NT2/D1 (cell line): ENCODE results near the gene ANKRD34C.
A peak's percentile ranks its signal among the peaks of the same experiment; 100 is the strongest.

Experiments
- DNase-seq: peaks from one replicate; pipeline ENCODE4 v3.0.0-alpha.2; 2011; ENCODE audit warnings: low read depth, low spot score
- H3K27me3 ChIP-seq: 2 replicates; pipeline ENCODE4 v1.6.0; 2011; ENCODE audit warnings: mild to moderate bottlenecking; ENCODE audit not compliant: insufficient read length, insufficient read depth
- H3K36me3 ChIP-seq: 2 replicates; pipeline ENCODE4 v1.6.1; 2011; ENCODE audit warnings: mild to moderate bottlenecking, low read length, mixed read lengths; ENCODE audit not compliant: insufficient read depth, insufficient read length
- H3K4me1 ChIP-seq: 2 replicates; pipeline ENCODE4 v1.5.1; 2011; ENCODE audit not compliant: insufficient read depth, insufficient read length
- H3K4me3 ChIP-seq: 2 replicates; pipeline ENCODE4 v1.5.1; 2011; ENCODE audit warnings: low read depth; ENCODE audit not compliant: insufficient read length
- H3K9ac ChIP-seq: 2 replicates; pipeline ENCODE4 v1.6.0; 2011; ENCODE audit warnings: low read depth; ENCODE audit not compliant: insufficient read length
- H3K9me3 ChIP-seq: 2 replicates; pipeline ENCODE4 v1.5.1; 2011; ENCODE audit warnings: mild to moderate bottlenecking, low read length; ENCODE audit not compliant: insufficient read depth
- SUZ12 ChIP-seq: IDR thresholded peaks from 2 replicates; pipeline ENCODE4 v1.6.1; 2011; ENCODE audit not compliant: insufficient read length, insufficient read depth; ENCODE audit errors: extremely low read depth
- YY1 ChIP-seq: IDR thresholded peaks from 2 replicates; pipeline ENCODE4 v1.6.1; 2011; ENCODE audit not compliant: insufficient read length, insufficient read depth
- ZNF274 ChIP-seq: IDR thresholded peaks from 2 replicates; pipeline ENCODE4 v1.6.1; 2011; ENCODE audit warnings: mild to moderate bottlenecking, low read depth, low read length

ANKRD34C gene

GRCh38 chr15:79261836-79262235 lies 20.7 kb upstream of the ANKRD34C start:
- Histone ChIP-seq H3K4me3 (no peak overlapping the region), H3K36me3 (no peaks in the 10 kb centered on the region), H3K9me3 (peaks cover 2% of the 10 kb centered on the region; the same call in 1 of the 2 replicates), H3K4me1 (no peaks in the 10 kb centered on the region), H3K27me3 (no peaks in the 10 kb centered on the region), H3K9ac (no peak overlapping the region)
- no peak for DNase-seq
- no peak for TF ChIP-seq YY1
- TF ChIP-seq SUZ12 = no peak

- no peaks in the 10 kb centered on the region for H3K27me3 ChIP-seq
- H3K9ac ChIP-seq = no peak overlapping the region
- H3K36me3 ChIP-seq = no peaks in the 10 kb centered on the region
- H3K4me3 ChIP-seq = no peak overlapping the region
- TF ChIP-seq ZNF274 (no peak), SUZ12 (no peak), YY1 (no peak)
- H3K4me1 ChIP-seq = no peaks in the 10 kb centered on the region
- DNase-seq = no peak
- no peaks in the 10 kb centered on the region for H3K9me3 ChIP-seq
These were observed 17.4 kb upstream of the ANKRD34C start for GRCh38 chr15:79265167-79265566.

- no peaks in the 10 kb centered on the region for H3K9me3 ChIP-seq
- no peaks in the 10 kb centered on the region for H3K36me3 ChIP-seq
- TF ChIP-seq ZNF274 (no peak), SUZ12 (no peak), YY1 (no peak)
- H3K9ac ChIP-seq = no peak overlapping the region
- no peaks in the 10 kb centered on the region for H3K4me1 ChIP-seq
- DNase-seq = no peak
- H3K4me3 ChIP-seq = no peak overlapping the region
- H3K27me3 ChIP-seq = no peaks in the 10 kb centered on the region
These were observed 16.4 kb upstream of the ANKRD34C start for GRCh38 chr15:79265987-79266579.

GRCh38 chr15:79283252-79284048 lies 928 bp downstream of the ANKRD34C start:
- Histone ChIP-seq H3K27me3 (peaks cover 66% of the 10 kb centered on the region), H3K9ac (no peak overlapping the region), H3K36me3 (no peaks in the 10 kb centered on the region), H3K4me3 (no peak overlapping the region), H3K4me1 (peaks cover 3% of the 10 kb centered on the region), H3K9me3 (no peaks in the 10 kb centered on the region)
- peak; percentile 36 for DNase-seq
- TF ChIP-seq YY1 (no peak), SUZ12 (peak; percentile 63)

GRCh38 chr15:79290642-79291275 lies 8.2 kb downstream of the ANKRD34C start:
- Histone ChIP-seq H3K9me3 (no peaks in the 10 kb centered on the region), H3K4me3 (no peak overlapping the region)
- no peak for DNase-seq

GRCh38 chr15:79292011-79292410 lies 9.5 kb downstream of the ANKRD34C start:
- Histone ChIP-seq H3K27me3 (peaks cover under 1% of the 10 kb centered on the region), H3K4me3 (no peak overlapping the region)
- TF ChIP-seq YY1 (no peak), ZNF274 (no peak), SUZ12 (no peak)

More at GRCh38 chr15:79290642-79291275, 8.2 kb downstream of the ANKRD34C start:
- Histone ChIP-seq H3K9ac (no peak overlapping the region), H3K36me3 (no peaks in the 10 kb centered on the region), H3K4me1 (no peaks in the 10 kb centered on the region), H3K27me3 (peaks cover 10% of the 10 kb centered on the region)
- no peak for TF ChIP-seq YY1
- no peak for TF ChIP-seq ZNF274
- no peak for TF ChIP-seq SUZ12

GRCh38 chr15:79294075-79294474 lies 11.6 kb downstream of the ANKRD34C start:
- Histone ChIP-seq H3K4me3 (no peak overlapping the region), H3K4me1 (no peaks in the 10 kb centered on the region), H3K9ac (no peak overlapping the region), H3K27me3 (no peaks in the 10 kb centered on the region), H3K36me3 (no peaks in the 10 kb centered on the region), H3K9me3 (no peaks in the 10 kb centered on the region)
- TF ChIP-seq ZNF274 = no peak
- no peak for TF ChIP-seq YY1
- no peak for TF ChIP-seq SUZ12
- DNase-seq = no peak

More at GRCh38 chr15:79292011-79292410, 9.5 kb downstream of the ANKRD34C start:
- H3K4me1 ChIP-seq = no peaks in the 10 kb centered on the region
- H3K9me3 ChIP-seq = no peaks in the 10 kb centered on the region
- no peak for DNase-seq
- H3K36me3 ChIP-seq = no peaks in the 10 kb centered on the region
- no peak overlapping the region for H3K9ac ChIP-seq
